ENCODE results near the gene PLA2G5.

PLA2G5 gene

GRCh38 chr1:20078171-20078651, 8.2 kb downstream of the PLA2G5 start:
- Histone ChIP-seq H3K36me3 (ENCODE audit: control insufficient read depth, low read length) (no peaks in the 10 kb centered on the region), H4K20me1 (ENCODE audit: control insufficient read depth, insufficient read depth, low read depth, low read length) (no peaks in the 10 kb centered on the region), H3K4me1 (ENCODE audit: control insufficient read depth, low read length) (0 out of 2 replicates have a peak, but pooled peaks cover 5% of the 10 kb centered on the region), H3K27ac (ENCODE audit: low read depth, low read length) (no peak overlapping the region), H3F3A (ENCODE audit: control insufficient read depth, insufficient read depth) (no peaks in the 10 kb centered on the region), H3K4me2 (ENCODE audit: low read length) (no peak overlapping the region), H3K9me2 (replicated peaks; ENCODE audit: control insufficient read depth, low read length) (no peaks in the 10 kb centered on the region), H3K27me3 (ENCODE audit: control insufficient read depth, low read length) (peaks cover 22% of the 10 kb centered on the region), H3K9me3 (ENCODE audit: control insufficient read depth, insufficient read depth, low read length) (no peaks in the 10 kb centered on the region), H3K79me2 (ENCODE audit: control insufficient read depth, low read length) (no peaks in the 10 kb centered on the region), H3K4me3 (ENCODE audit: low read length) (no peak overlapping the region)
- TF ChIP-seq EZH2phosphoT487 (IDR thresholded peaks at IDR 0.05; ENCODE audit: borderline replicate concordance, low read length) = no peak
- TF ChIP-seq, protein P1, sequence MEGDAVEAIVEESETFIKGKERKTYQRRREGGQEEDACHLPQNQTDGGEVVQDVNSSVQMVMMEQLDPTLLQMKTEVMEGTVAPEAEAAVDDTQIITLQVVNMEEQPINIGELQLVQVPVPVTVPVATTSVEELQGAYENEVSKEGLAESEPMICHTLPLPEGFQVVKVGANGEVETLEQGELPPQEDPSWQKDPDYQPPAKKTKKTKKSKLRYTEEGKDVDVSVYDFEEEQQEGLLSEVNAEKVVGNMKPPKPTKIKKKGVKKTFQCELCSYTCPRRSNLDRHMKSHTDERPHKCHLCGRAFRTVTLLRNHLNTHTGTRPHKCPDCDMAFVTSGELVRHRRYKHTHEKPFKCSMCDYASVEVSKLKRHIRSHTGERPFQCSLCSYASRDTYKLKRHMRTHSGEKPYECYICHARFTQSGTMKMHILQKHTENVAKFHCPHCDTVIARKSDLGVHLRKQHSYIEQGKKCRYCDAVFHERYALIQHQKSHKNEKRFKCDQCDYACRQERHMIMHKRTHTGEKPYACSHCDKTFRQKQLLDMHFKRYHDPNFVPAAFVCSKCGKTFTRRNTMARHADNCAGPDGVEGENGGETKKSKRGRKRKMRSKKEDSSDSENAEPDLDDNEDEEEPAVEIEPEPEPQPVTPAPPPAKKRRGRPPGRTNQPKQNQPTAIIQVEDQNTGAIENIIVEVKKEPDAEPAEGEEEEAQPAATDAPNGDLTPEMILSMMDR (IDR thresholded peaks at IDR 0.05; ENCODE audit: low read depth, low read length, poor library complexity, severe bottlenecking) = no peak

DNA sequence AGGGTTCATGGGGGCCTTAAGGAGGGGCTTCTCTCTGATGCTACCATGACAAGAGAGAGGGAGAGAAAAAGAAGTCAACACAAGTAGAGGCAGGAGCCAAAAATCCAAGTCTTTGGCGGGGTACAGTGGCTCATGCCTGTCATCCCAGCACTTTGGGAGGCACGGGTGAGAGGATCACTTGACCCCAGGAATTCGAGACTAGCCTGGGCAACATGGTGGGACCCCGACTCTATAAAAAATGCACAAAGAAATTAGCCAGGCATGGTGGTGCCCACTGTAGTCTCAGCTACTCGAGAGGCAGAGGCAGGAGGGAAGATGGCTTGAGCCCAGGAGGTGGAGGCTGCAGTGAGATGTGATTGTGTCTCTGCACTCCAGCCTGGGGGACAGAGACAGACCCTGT, 8.7 kb downstream of the PLA2G5 start:
- H3F3A ChIP-seq (ENCODE audit: control insufficient read depth, insufficient read depth) = no peaks in the 10 kb centered on the region
- H3K4me3 ChIP-seq (ENCODE audit: low read length) = no peak overlapping the region
- H3K4me1 ChIP-seq (ENCODE audit: control insufficient read depth, low read length) = 0 out of 2 replicates have a peak, but pooled peaks cover 5% of the 10 kb centered on the region
- no peaks in the 10 kb centered on the region for H3K36me3 ChIP-seq (ENCODE audit: control insufficient read depth, low read length)
- H3K4me2 ChIP-seq (ENCODE audit: low read length) = no peak overlapping the region
- H3K27ac ChIP-seq (ENCODE audit: low read depth, low read length) = no peak overlapping the region
- TF ChIP-seq, protein P1 (IDR thresholded peaks at IDR 0.05; ENCODE audit: low read depth, low read length, poor library complexity, severe bottlenecking) = no peak
- no peaks in the 10 kb centered on the region for H3K79me2 ChIP-seq (ENCODE audit: control insufficient read depth, low read length)
- no peaks in the 10 kb centered on the region for H4K20me1 ChIP-seq (ENCODE audit: control insufficient read depth, insufficient read depth, low read depth, low read length)
- no peaks in the 10 kb centered on the region for H3K9me3 ChIP-seq (ENCODE audit: control insufficient read depth, insufficient read depth, low read length)
- H3K27me3 ChIP-seq (ENCODE audit: control insufficient read depth, low read length) = peaks cover 22% of the 10 kb centered on the region
- H3K9me2 ChIP-seq (replicated peaks; ENCODE audit: control insufficient read depth, low read length) = no peaks in the 10 kb centered on the region

GRCh38 chr1:20079661-20080305, 9.8 kb downstream of the PLA2G5 start:
- H3K36me3 ChIP-seq (ENCODE audit: control insufficient read depth, low read length) = no peaks in the 10 kb centered on the region
- peaks cover 22% of the 10 kb centered on the region for H3K27me3 ChIP-seq (ENCODE audit: control insufficient read depth, low read length)
- no peaks in the 10 kb centered on the region for H3K79me2 ChIP-seq (ENCODE audit: control insufficient read depth, low read length)
- H3K9me2 ChIP-seq (replicated peaks; ENCODE audit: control insufficient read depth, low read length) = no peaks in the 10 kb centered on the region
- no peak overlapping the region for H3K4me2 ChIP-seq (ENCODE audit: low read length)
- no peaks in the 10 kb centered on the region for H3K9me3 ChIP-seq (ENCODE audit: control insufficient read depth, insufficient read depth, low read length)
- no peaks in the 10 kb centered on the region for H4K20me1 ChIP-seq (ENCODE audit: control insufficient read depth, insufficient read depth, low read depth, low read length)
- H3K4me1 ChIP-seq (ENCODE audit: control insufficient read depth, low read length) = 0 out of 2 replicates have a peak, but pooled peaks cover 5% of the 10 kb centered on the region
- no peak overlapping the region for H3K4me3 ChIP-seq (ENCODE audit: low read length)
- TF ChIP-seq, protein P1 (IDR thresholded peaks at IDR 0.05; ENCODE audit: low read depth, low read length, poor library complexity, severe bottlenecking) = no peak
- no peak for TF ChIP-seq EZH2phosphoT487 (IDR thresholded peaks at IDR 0.05; ENCODE audit: borderline replicate concordance, low read length)
- no peak overlapping the region for H3K27ac ChIP-seq (ENCODE audit: low read depth, low read length)
- no peaks in the 10 kb centered on the region for H3F3A ChIP-seq (ENCODE audit: control insufficient read depth, insufficient read depth)
